BLaER1 treated with 17β-estradiol and CSF1 and Interleukin-3, amounts not matched to agents 10 nM and 100 nM (cell line): Measurements from ENCODE around the gene MYO5A.
A peak's percentile ranks its signal among the peaks of the same experiment; 100 is the strongest.
"Not testable (repeated sequence)": the region's sequence is repeated elsewhere in the genome, so short reads cannot be mapped to it uniquely, and the experiment has no call there.

ENCODE experiments used
- H3K27ac ChIP-seq, 11 experiments: shearing (Covaris generic); formaldehyde crosslinking; 2 replicates each; pipeline ENCODE4 v1.8.1; 2022
- H3K27me3 ChIP-seq, 11 experiments: shearing (Covaris generic); formaldehyde crosslinking; 2 replicates each; pipeline ENCODE4 v1.8.1; 2022
- H3K36me3 ChIP-seq, 11 experiments: shearing (Covaris generic); formaldehyde crosslinking; 2 replicates each; pipeline ENCODE4 v1.8.1; 2022
- H3K4me1 ChIP-seq, 10 experiments: shearing (Covaris generic); formaldehyde crosslinking; 2 replicates each; pipeline ENCODE4 v1.8.1; 2022
- H3K4me2 ChIP-seq, 11 experiments: shearing (Covaris generic); formaldehyde crosslinking; 2 replicates each; pipeline ENCODE4 v1.8.1; 2022
- H3K4me3 ChIP-seq, 10 experiments: shearing (Covaris generic); formaldehyde crosslinking; 2 replicates each; pipeline ENCODE4 v1.8.1; 2022
- H3K9ac ChIP-seq, 11 experiments: shearing (Covaris generic); formaldehyde crosslinking; 2 replicates each; pipeline ENCODE4 v1.8.1; 2022
- H3K9me3 ChIP-seq, 11 experiments: shearing (Covaris generic); formaldehyde crosslinking; replicated peaks in 1 of 11; 2 replicates each; pipeline ENCODE4 v1.8.1; 2022
- H4K20me1 ChIP-seq, 11 experiments: shearing (Covaris generic); formaldehyde crosslinking; 2 replicates each; pipeline ENCODE4 v1.8.1; 2022
- Cebpa-rat ChIP-seq, 11 experiments: shearing (Covaris generic); IDR thresholded peaks; 2 replicates each; pipeline ENCODE4 v1.8.1; 2022

Gene MYO5A

DNA sequence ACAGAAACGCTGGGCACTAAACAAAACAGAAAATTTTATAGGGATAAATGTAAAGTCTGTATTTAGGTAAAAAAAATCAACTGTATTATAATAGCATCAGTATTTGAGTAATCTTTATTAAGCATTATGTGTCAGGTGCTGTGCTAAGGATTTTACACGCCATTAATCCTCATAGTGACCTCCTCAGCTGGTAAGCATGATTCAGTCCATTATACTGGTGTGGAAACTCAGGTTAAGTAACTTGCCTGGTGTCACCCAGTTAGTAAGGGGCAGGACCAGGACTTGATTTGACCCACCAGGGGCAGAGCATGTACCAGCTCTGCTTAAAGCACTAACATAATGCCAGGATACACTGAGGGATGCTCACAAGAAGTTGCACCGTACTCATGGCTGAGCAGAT lies 237.9 kb downstream of the MYO5A start:
- Histone ChIP-seq H3K4me1 (peaks cover 40 to 68% (median 64%) of the 10 kb centered on the region in 10 experiments), H3K9ac (no peak overlapping the region), H3K27me3 (peaks cover 0 to 19% (median 0%) of the 10 kb centered on the region in 11 experiments; a peak in 8 of 22 replicates), H4K20me1 (peaks cover 0 to 6% (median 0%) of the 10 kb centered on the region in 11 experiments; a peak in 3 of 22 replicates), H3K4me2 (peak overlapping the region in 9 of 11 experiments; percentile 12 to 99 (median 63); a peak in 15 of 22 replicates), H3K9me3 (peaks cover 0 to 19% (median 14%) of the 10 kb centered on the region in 11 experiments; a peak in 14 of 22 replicates), H3K4me3 (no peak overlapping the region), H3K27ac (0 out of 22 replicates have a peak overlapping the region, but pooled peaks of 1 of the 11 experiments have one; percentile 48), H3K36me3 (peaks cover 0 to 21% (median 0%) of the 10 kb centered on the region in 11 experiments; a peak in 8 of 22 replicates)
- no peak for TF ChIP-seq Cebpa-rat (IDR thresholded peaks at IDR 0.05)

DNA sequence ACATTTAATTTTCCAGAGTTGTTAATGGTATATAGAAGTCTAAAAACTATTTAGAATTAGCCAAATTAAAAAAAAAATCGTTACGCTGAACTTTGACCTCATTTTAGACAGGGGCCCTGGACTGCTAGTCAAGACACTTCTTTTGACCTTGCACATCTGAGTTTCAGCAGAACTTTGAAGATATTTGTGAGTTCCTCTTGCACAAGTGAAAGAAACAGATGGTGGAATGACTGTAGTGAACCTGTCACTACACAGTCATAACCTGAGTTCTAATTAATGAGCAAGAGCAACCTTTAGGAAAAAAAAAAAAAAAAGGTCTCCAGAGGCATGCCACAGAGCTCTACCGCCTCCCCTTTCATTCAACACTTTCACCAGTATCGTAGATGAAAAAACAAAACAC lies 238.4 kb downstream of the MYO5A start:
- Histone ChIP-seq H3K27ac (no peak overlapping the region), H3K27me3 (peaks cover 0 to 15% (median 0%) of the 10 kb centered on the region in 11 experiments; a peak in 7 of 22 replicates), H3K36me3 (peaks cover 0 to 21% (median 0%) of the 10 kb centered on the region in 11 experiments; a peak in 8 of 22 replicates), H3K4me1 (peaks cover 36 to 64% (median 59%) of the 10 kb centered on the region in 10 experiments), H3K9me3 (peaks cover 0 to 24% (median 18%) of the 10 kb centered on the region in 11 experiments; a peak in 15 of 22 replicates), H4K20me1 (peaks cover 0 to 6% (median 0%) of the 10 kb centered on the region in 11 experiments; a peak in 3 of 22 replicates), H3K4me2 (peak overlapping the region in 9 of 11 experiments; percentile 63 to 99 (median 70); a peak in 11 of 22 replicates), H3K9ac (no peak overlapping the region), H3K4me3 (no peak overlapping the region)
- no peak for TF ChIP-seq Cebpa-rat (IDR thresholded peaks at IDR 0.05)

DNA sequence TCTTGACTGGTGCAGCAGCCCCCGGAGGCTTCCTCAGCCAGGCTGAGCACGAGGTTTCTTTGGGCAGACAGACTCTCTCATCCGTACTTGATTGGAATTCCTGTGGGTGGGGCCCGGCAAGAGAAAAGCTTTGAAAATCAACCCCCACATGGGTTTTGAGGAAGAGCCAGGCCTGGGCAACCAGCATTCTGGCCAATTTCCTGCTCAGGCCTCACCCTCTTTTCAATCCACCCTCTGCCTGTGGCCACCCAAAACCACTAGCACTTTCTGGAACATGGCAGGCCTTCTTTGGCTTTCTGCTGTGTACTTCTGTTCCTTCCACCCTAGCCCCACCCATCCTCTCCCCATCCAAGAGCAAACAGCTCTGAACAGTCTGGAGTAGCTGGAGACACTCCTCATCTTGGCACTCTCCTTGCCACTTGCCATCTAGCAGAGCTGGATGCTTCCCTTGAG lies 239.0 kb downstream of the MYO5A start:
- H3K36me3 ChIP-seq, result peaks cover 0 to 21% (median 0%) of the 10 kb centered on the region in 11 experiments; a peak in 8 of 22 replicates
- H3K4me1 ChIP-seq, result peaks cover 29 to 57% (median 53%) of the 10 kb centered on the region in 10 experiments
- peak overlapping the region; percentile 62 to 99 (median 70) for H3K4me2 ChIP-seq
- H3K27me3 ChIP-seq, result peaks cover 0 to 8% (median 0%) of the 10 kb centered on the region in 11 experiments; a peak in 7 of 22 replicates
- no peak overlapping the region for H3K9ac ChIP-seq
- no peak for TF ChIP-seq Cebpa-rat (IDR thresholded peaks at IDR 0.05)
- peak overlapping the region in 10 of 11 experiments; percentile 1 to 46 (median 14); a peak in 6 of 22 replicates for H3K27ac ChIP-seq
- peaks cover 0 to 24% (median 18%) of the 10 kb centered on the region in 11 experiments; a peak in 15 of 22 replicates for H3K9me3 ChIP-seq
- H4K20me1 ChIP-seq, result peaks cover 0 to 6% (median 0%) of the 10 kb centered on the region in 11 experiments; a peak in 3 of 22 replicates
- H3K4me3 ChIP-seq, result no peak overlapping the region; a peak in 1 of 20 replicates

DNA sequence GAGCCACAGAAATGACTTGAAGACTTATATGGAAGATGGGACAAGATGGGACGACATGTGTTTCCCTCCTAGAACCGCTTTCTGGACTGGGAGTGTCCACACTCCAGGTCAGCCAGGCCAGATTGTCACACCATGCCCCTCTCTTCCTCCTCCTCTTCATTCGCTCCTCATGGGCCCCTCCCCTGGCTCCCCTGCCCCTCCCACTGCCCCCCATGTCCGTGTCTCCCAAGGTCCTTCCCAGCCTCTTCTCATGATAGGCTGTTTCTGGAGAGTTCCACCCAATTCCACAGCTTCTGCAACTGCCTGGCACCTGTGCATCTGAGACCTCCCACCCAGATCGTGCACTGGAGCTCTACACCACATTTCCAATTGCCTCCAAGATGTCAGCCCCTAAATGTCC lies 239.7 kb downstream of the MYO5A start:
- Histone ChIP-seq H3K4me2 (peak overlapping the region; percentile 62 to 99 (median 70); a peak in 21 of 22 replicates), H3K27me3 (peaks cover 0 to 1% (median 0%) of the 10 kb centered on the region in 11 experiments; a peak in 1 of 22 replicates), H3K9me3 (peaks cover 0 to 24% (median 18%) of the 10 kb centered on the region in 11 experiments; a peak in 15 of 22 replicates), H3K9ac (no peak overlapping the region), H3K4me1 (peaks cover 26 to 50% (median 46%) of the 10 kb centered on the region in 10 experiments), H3K27ac (peak overlapping the region in 4 of 11 experiments; percentile 1 to 30 (median 22); a peak in 2 of 22 replicates), H4K20me1 (peaks cover 0 to 6% (median 0%) of the 10 kb centered on the region in 11 experiments; a peak in 3 of 22 replicates), H3K4me3 (no peak overlapping the region), H3K36me3 (peaks cover 0 to 21% (median 0%) of the 10 kb centered on the region in 11 experiments; a peak in 8 of 22 replicates)
- no peak for TF ChIP-seq Cebpa-rat (IDR thresholded peaks at IDR 0.05)

DNA sequence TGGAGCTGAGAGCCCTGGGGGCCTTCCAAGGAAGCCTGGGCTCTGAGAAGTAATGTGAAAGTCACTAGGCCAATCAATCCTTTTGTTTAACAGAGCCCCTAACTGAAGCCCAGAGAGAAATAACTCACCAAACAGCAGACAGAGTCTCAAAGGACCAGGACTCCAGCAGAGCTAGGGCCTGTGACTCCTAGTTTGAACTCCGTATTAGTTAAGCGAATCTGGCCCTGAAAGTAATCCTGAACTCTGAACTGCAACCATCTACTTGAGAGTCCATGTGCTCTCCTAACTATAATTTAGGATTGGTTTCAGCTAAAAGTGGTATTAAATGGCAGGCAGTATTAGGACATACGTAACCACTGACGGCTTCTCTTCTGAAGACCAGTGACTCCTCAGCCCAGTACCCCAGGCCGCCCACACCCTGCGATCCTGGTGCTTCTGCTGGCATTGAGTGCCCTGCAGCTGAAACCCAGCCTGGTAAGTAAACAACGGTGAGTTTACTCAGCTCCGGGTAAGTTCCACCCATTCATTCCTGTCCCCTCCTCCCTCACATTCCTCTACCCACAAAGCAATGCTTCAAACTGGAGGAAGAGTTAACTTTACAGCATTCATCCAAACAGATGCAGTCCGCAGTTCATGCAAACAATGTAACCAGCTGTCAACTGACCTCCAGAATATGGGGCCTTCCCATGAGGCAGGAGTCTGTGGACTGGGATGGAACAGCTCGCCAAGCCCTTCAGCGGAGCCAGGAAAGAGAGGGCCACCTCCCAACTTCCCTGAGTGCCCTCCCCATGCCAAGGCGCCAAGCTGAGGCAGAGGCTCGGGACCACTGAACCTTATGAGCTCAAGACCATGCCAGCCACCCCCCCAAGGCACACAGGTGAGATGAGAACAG lies 240.4 kb downstream of the MYO5A start:
- Histone ChIP-seq H3K4me1 (peaks cover 20 to 44% (median 39%) of the 10 kb centered on the region in 10 experiments), H3K27ac (no peak overlapping the region), H3K36me3 (peaks cover 0 to 21% (median 0%) of the 10 kb centered on the region in 11 experiments; a peak in 8 of 22 replicates), H3K9ac (no peak overlapping the region), H4K20me1 (peaks cover 0 to 10% (median 0%) of the 10 kb centered on the region in 11 experiments; a peak in 3 of 22 replicates), H3K4me2 (0 out of 22 replicates have a peak overlapping the region, but pooled peaks of 2 of the 11 experiments have one; percentile 63), H3K9me3 (peaks cover 0 to 24% (median 18%) of the 10 kb centered on the region in 11 experiments; a peak in 15 of 22 replicates), H3K27me3 (no peaks in the 10 kb centered on the region), H3K4me3 (no peak overlapping the region)
- TF ChIP-seq Cebpa-rat (IDR thresholded peaks at IDR 0.05), result no peak

DNA sequence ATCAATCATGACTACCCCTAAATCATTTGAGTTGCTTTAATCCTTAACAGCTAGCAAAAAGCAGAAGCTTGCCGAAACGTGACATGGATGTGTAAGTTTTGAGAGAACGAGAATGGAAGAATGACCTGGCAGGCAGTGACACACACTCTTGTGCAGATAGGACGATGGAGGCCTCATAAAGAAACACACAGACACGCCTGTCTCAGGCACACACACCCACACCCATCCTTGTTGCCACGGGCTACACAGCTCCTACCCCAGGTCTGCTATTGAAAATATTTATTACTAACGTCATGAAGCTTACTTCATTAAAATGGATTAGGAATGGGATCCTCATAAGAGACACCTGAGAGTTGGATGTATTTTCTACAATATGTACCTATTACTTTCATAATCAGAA lies 241.6 kb downstream of the MYO5A start:
- H3K27me3 ChIP-seq, result no peaks in the 10 kb centered on the region
- no peak overlapping the region for H3K27ac ChIP-seq
- TF ChIP-seq Cebpa-rat (IDR thresholded peaks at IDR 0.05), result no peak
- no peak overlapping the region for H3K4me2 ChIP-seq
- H3K9me3 ChIP-seq, result peaks cover 0 to 24% (median 18%) of the 10 kb centered on the region in 11 experiments; a peak in 15 of 22 replicates
- H4K20me1 ChIP-seq, result peaks cover 0 to 20% (median 0%) of the 10 kb centered on the region in 11 experiments; a peak in 2 of 22 replicates
- H3K36me3 ChIP-seq, result peaks cover 0 to 28% (median 5%) of the 10 kb centered on the region in 11 experiments; a peak in 9 of 22 replicates
- H3K4me1 ChIP-seq, result peaks cover 13 to 32% (median 27%) of the 10 kb centered on the region in 10 experiments
- H3K9ac ChIP-seq, result no peak overlapping the region
- no peak overlapping the region for H3K4me3 ChIP-seq

DNA sequence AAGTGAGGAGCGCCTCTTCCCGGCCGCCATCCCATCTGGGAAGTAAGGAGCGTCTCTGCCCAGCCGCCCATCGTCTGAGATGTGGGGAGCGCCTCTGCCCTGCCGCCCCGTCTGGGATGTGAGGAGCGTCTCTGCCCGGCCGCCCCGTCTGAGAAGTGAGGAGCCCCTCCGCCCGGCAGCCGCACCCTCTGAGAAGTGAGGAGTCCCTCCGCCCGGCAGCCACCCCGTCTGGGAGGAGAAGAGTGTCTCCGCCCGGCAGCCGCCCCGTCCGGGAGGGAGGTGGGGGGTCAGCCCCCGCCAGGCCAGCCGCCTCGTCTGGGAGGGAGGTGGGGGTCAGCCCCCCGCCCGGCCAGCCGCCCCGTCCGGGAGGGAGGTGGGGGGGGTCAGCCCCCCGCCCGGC lies 242.7 kb downstream of the MYO5A start:
- H3K4me3 ChIP-seq, H3K4me2 ChIP-seq, H3K9ac ChIP-seq, H3K27ac ChIP-seq, H3K27me3 ChIP-seq: not testable (repeated sequence)
- Histone ChIP-seq H3K36me3 (peaks cover 0 to 35% (median 5%) of the 10 kb centered on the region in 11 experiments; a peak in 9 of 22 replicates), H3K4me1 (peaks cover 13 to 22% (median 19%) of the 10 kb centered on the region in 10 experiments), H3K9me3 (peaks cover 0 to 24% (median 18%) of the 10 kb centered on the region in 11 experiments; a peak in 15 of 22 replicates), H4K20me1 (peaks cover 0 to 17% (median 0%) of the 10 kb centered on the region in 11 experiments; a peak in 2 of 22 replicates)

DNA sequence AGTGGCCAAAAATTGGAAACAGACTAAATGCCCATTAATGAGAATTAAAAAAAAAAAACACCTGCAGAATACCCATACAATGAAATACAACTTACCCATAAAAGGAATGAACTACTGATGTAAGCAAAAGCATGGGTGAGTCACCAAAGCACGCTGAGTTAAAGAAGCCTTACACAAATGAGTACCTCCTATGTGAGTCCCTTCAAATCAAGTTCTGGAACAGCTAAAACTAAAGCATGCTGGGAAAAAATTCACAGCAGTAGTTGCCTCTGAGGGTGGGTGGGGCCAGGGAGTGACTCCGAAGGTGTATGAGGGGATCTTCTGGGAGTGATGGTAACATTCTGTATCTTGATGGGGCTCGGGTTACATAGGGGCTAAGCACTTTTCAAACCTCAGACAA lies 244.5 kb downstream of the MYO5A start:
- peaks cover 1 to 6% (median 3%) of the 10 kb centered on the region in 10 experiments for H3K4me1 ChIP-seq
- no peak overlapping the region for H3K27ac ChIP-seq
- H3K27me3 ChIP-seq, result no peaks in the 10 kb centered on the region
- H3K9me3 ChIP-seq, result peaks cover 0 to 24% (median 18%) of the 10 kb centered on the region in 11 experiments; a peak in 15 of 22 replicates
- no peak for TF ChIP-seq Cebpa-rat (IDR thresholded peaks at IDR 0.05)
- H3K4me3 ChIP-seq, result no peak overlapping the region
- H3K4me2 ChIP-seq, result no peak overlapping the region
- H3K9ac ChIP-seq, result no peak overlapping the region
- peaks cover 0 to 15% (median 0%) of the 10 kb centered on the region in 11 experiments; a peak in 2 of 22 replicates for H4K20me1 ChIP-seq
- H3K36me3 ChIP-seq, result peaks cover 0 to 53% (median 11%) of the 10 kb centered on the region in 11 experiments; a peak in 10 of 22 replicates
